Measurements from ENCODE around the gene CLHC1. TPM values are rescaled to one million over a fixed set of nuclear protein-coding genes. Genes with fewer than 3 reads are reported as not detected.

The CLHC1 gene
- total and polyA plus RNA-seq, 10 of the 15 experiments (the other 5 are each of a cell fraction or from before 2014, with no cell fraction given), result 2.6 to 6.8 (median 4.7) TPM

DNA sequence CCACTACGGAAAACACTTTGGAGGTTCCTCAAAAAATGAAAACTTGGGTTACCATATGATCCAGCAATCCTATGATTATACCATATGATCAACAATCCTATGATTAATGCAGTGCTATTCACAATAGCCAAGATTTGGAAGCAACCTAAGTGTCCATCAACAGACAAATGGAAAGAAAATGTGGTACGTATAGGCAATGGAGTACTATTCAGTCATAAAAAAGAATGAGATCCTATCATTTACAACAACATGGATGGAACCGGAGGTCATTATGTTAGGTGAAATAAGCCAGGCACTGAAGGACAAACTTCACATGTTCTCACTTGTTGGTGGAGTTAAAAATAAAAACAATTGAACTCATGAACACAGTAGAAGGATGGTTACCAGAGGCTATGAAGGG, 27.6 kb downstream of the CLHC1 start:
- intact Hi-C loops (cut with micrococcal nuclease; ENCODE audit: unreplicated experiment) (no loop called here), in situ Hi-C loops (cut with MboI) (no loop called here)
- CTCF ChIA-PET, result no interaction called here
- POLR2A ChIA-PET, result no interaction called here
- Histone ChIP-seq H3K4me2 (ENCODE audit: control insufficient read depth, insufficient read depth) (no peak overlapping the region), H3K4me1 (ENCODE audit: control insufficient read depth, insufficient read depth, low read length) (no peaks in the 10 kb centered on the region), H3K9ac (ENCODE audit: control insufficient read depth, insufficient read depth, low read length) (no peak overlapping the region), H3K9me3 (replicated peaks; ENCODE audit: control insufficient read depth, insufficient read depth, low read length) (no peaks in the 10 kb centered on the region), H4K20me1 (ENCODE audit: control insufficient read depth, insufficient read depth) (no peaks in the 10 kb centered on the region), H3K4me3 (no peak overlapping the region), H3K27me3 (replicated peaks in 1 of 2; ENCODE audit: control insufficient read depth in 2 of 2, insufficient read depth in 2 of 2, low read length in 1 of 2) (no peaks in the 10 kb centered on the region), H3K79me2 (ENCODE audit: control insufficient read depth, insufficient read depth, low read length) (no peaks in the 10 kb centered on the region), H3K27ac (ENCODE audit: control insufficient read depth, insufficient read depth) (no peak overlapping the region), H2AFZ (ENCODE audit: control insufficient read depth, low read depth, low read length) (no peak overlapping the region), H3K36me3 (ENCODE audit: control insufficient read depth in 2 of 2, insufficient read depth in 2 of 2, low read length in 1 of 2) (no peaks in the 10 kb centered on the region; a peak in 1 of 4 replicates)
- RAD21 ChIA-PET (ENCODE audit: unreplicated experiment), result no interaction called here
- TF ChIP-seq CHD2 (IDR thresholded peaks at IDR 0.05; ENCODE audit: borderline replicate concordance, low read depth, low read length) (no peak), MYC (IDR thresholded peaks at IDR 0.05; ENCODE audit: insufficient read depth, insufficient read length, insufficient replicate concordance, low read length, severe bottlenecking) (no peak), WRNIP1 (IDR thresholded peaks at IDR 0.05; ENCODE audit: borderline replicate concordance, low read depth, low read length) (no peak), HDAC6 (IDR thresholded peaks at IDR 0.05; ENCODE audit: unreplicated experiment) (no peak), MTA3 (IDR thresholded peaks at IDR 0.05; ENCODE audit: borderline replicate concordance, low read length) (no peak), SUZ12 (IDR thresholded peaks at IDR 0.05; ENCODE audit: unreplicated experiment) (no peak), EZH2 (IDR thresholded peaks at IDR 0.05; ENCODE audit: borderline replicate concordance, control insufficient read depth, low read depth, low read length) (no peak), MEF2B (IDR thresholded peaks at IDR 0.05; ENCODE audit: partially characterized antibody, poor library complexity, severe bottlenecking) (no peak), LARP7 (IDR thresholded peaks at IDR 0.05) (no peak), TCF12 (IDR thresholded peaks at IDR 0.05; ENCODE audit: low read depth, low read length) (no peak)
- ATAC-seq (no peak), FAIRE-seq (peak; percentile 65), DNase-seq (ENCODE audit: low read depth, low spot score) (no peak)
- SMC1A ChIA-PET (ENCODE audit: uncharacterized antibody, unreplicated experiment), result interaction anchor here (0.8 kb wide), 1 partner anchor 29 kb away, joined by 3 read pairs; no protein-coding TSS in a partner anchor
- WGBS (ENCODE audit: insufficient coverage, insufficient replicate concordance, low lambda C conversion rate, missing lambda C conversion rate), result 96% methylated on average over 3 of the region's 3 CpGs
- no TSS peak for BruUV-seq (replicated peaks)
